HepG2 (cell line): ENCODE measurements around the gene DUSP22. TPM values are rescaled to one million over a fixed set of nuclear protein-coding genes. Genes with fewer than 3 reads are reported as not detected.
A peak's percentile ranks its signal among the peaks of the same experiment; 100 is the strongest.

Source experiments
- ARID2 ChIP-seq: sonication (generic); formaldehyde crosslinking; IDR thresholded peaks from 2 replicates; pipeline ENCODE4 v1.8.1; 2022; ENCODE audit warnings: mild to moderate bottlenecking, missing genetic modification reagents, borderline replicate concordance
- CBX5 ChIP-seq: sonication (generic); formaldehyde crosslinking; IDR thresholded peaks from 2 replicates; pipeline ENCODE4 v1.4.0; 2020; ENCODE audit warnings: missing genetic modification reagents, borderline replicate concordance
- CC2D1A ChIP-seq: sonication (generic); formaldehyde crosslinking; IDR thresholded peaks from 2 replicates; pipeline ENCODE4 v1.8.1; 2023; ENCODE audit warnings: mild to moderate bottlenecking, missing genetic modification reagents
- FOXO1 ChIP-seq: sonication (generic); formaldehyde crosslinking; IDR thresholded peaks from 2 replicates; pipeline ENCODE4 v1.4.0; 2020; ENCODE audit warnings: missing genetic modification reagents
- HMG20A ChIP-seq: IDR thresholded peaks from 2 replicates; pipeline ENCODE4 v1.6.1; 2016; ENCODE audit warnings: borderline replicate concordance
- KDM4B ChIP-seq: sonication (generic); formaldehyde crosslinking; IDR thresholded peaks from 2 replicates; pipeline ENCODE4 v1.4.0; 2020; ENCODE audit warnings: missing genetic modification reagents
- TBL1XR1 ChIP-seq: fragments of 150-350 bp; IDR thresholded peaks from 2 replicates; pipeline ENCODE4 v1.6.1; 2014; ENCODE audit warnings: borderline replicate concordance, low read length; ENCODE audit not compliant: partially characterized antibody
- THYN1 ChIP-seq: sonication (generic); formaldehyde crosslinking; IDR thresholded peaks from 2 replicates; pipeline ENCODE4 v1.8.1; 2023; ENCODE audit warnings: low read depth, mild to moderate bottlenecking, moderate library complexity, missing genetic modification reagents, borderline replicate concordance
- TOPORS ChIP-seq: sonication (generic); formaldehyde crosslinking; IDR thresholded peaks from 2 replicates; pipeline ENCODE4 v1.8.0; 2023; ENCODE audit warnings: mild to moderate bottlenecking, missing genetic modification reagents
- ZBTB21 ChIP-seq: sonication (generic); formaldehyde crosslinking; IDR thresholded peaks from 2 replicates; pipeline ENCODE4 v1.4.0; 2020; ENCODE audit warnings: missing genetic modification reagents
- ZNF205 ChIP-seq: IDR thresholded peaks from 2 replicates; pipeline ENCODE4 v1.6.1; 2018; ENCODE audit warnings: missing biosample characterization, missing genetic modification reagents
- ZNF260 ChIP-seq: sonication (generic); formaldehyde crosslinking; IDR thresholded peaks from 2 replicates; pipeline ENCODE4 v1.4.0; 2020; ENCODE audit warnings: missing genetic modification reagents, low read depth, mild to moderate bottlenecking, borderline replicate concordance
- ZNF530 ChIP-seq: sonication (generic); formaldehyde crosslinking; IDR thresholded peaks from 2 replicates; pipeline ENCODE4 v1.5.0; 2020; ENCODE audit warnings: low read depth, mild to moderate bottlenecking, missing genetic modification reagents
- ZNF615 ChIP-seq: sonication (generic); formaldehyde crosslinking; IDR thresholded peaks from 2 replicates; pipeline ENCODE4 v1.5.0; 2020; ENCODE audit warnings: mild to moderate bottlenecking, missing genetic modification reagents, borderline replicate concordance
- ZNF670 ChIP-seq: sonication (generic); formaldehyde crosslinking; IDR thresholded peaks from 2 replicates; pipeline ENCODE4 v1.8.0; 2022; ENCODE audit warnings: mild to moderate bottlenecking, missing genetic modification reagents, borderline replicate concordance
- ZNF772 ChIP-seq: sonication (generic); formaldehyde crosslinking; IDR thresholded peaks from 2 replicates; pipeline ENCODE4 v1.5.0; 2020; ENCODE audit warnings: mild to moderate bottlenecking, missing genetic modification reagents
- ZNF839 ChIP-seq: sonication (generic); formaldehyde crosslinking; IDR thresholded peaks from 2 replicates; pipeline ENCODE4 v1.4.0; 2020; ENCODE audit warnings: missing genetic modification reagents, mild to moderate bottlenecking, borderline replicate concordance
- polyA plus RNA-seq, 8 experiments: library from polyadenylated mRNA; depleted of rRNA in 3 of 8; stranded (reverse) in 7 of 8; unstranded in 1 of 8; fragments of >200 nt; fragmentation: Illumina TruSeq in 4 of 8; extraction: Trizol in 4 of 8; gene quantifications; 2 replicates each; pipeline versions ENCODE4 v1.2.1 to v1.2.3, GENCODE V29; 2011 to 2016; ENCODE audit warnings: low read depth in 4 of 8, missing spikeins in 1 of 8, mixed read lengths in 1 of 8; ENCODE audit not compliant: insufficient read depth in 1 of 8
- total RNA-seq, 5 experiments: library from RNA; depleted of rRNA; stranded (reverse); fragments of >200 nt; fragmentation: Illumina TruSeq; extraction: Trizol; gene quantifications; 2 replicates each; pipeline ENCODE4 v1.2.3, GENCODE V29; 2016; ENCODE audit warnings: low read depth in 1 of 5
- TF ChIP-seq, protein P1 (sequence below): sonication (generic); formaldehyde crosslinking; IDR thresholded peaks from 2 replicates; pipeline ENCODE4 v1.5.0; 2020; ENCODE audit warnings: missing genetic modification reagents
- TF ChIP-seq, protein P2 (sequence below): sonication (generic); formaldehyde crosslinking; IDR thresholded peaks from 2 replicates; pipeline ENCODE4 v1.8.0; 2022; ENCODE audit warnings: mild to moderate bottlenecking, missing genetic modification reagents, moderate library complexity
- TF ChIP-seq, protein P3 (sequence below): sonication (generic); formaldehyde crosslinking; IDR thresholded peaks from 2 replicates; pipeline ENCODE4 v1.4.0; 2020; ENCODE audit warnings: missing genetic modification reagents
- TF ChIP-seq, protein P4 (sequence below): sonication (generic); formaldehyde crosslinking; IDR thresholded peaks from 2 replicates; pipeline ENCODE4 v1.4.0; 2020; ENCODE audit warnings: missing genetic modification reagents
- TF ChIP-seq, protein P5 (sequence below): sonication (generic); formaldehyde crosslinking; IDR thresholded peaks from 2 replicates; pipeline ENCODE4 v1.8.0; 2022; ENCODE audit warnings: mild to moderate bottlenecking, missing genetic modification reagents

The DUSP22 gene
- total and polyA plus RNA-seq, 2 of the 13 experiments (the other 11 are each of a cell fraction or from before 2014, with no cell fraction given), result 20.2 to 32.8 TPM

DNA sequence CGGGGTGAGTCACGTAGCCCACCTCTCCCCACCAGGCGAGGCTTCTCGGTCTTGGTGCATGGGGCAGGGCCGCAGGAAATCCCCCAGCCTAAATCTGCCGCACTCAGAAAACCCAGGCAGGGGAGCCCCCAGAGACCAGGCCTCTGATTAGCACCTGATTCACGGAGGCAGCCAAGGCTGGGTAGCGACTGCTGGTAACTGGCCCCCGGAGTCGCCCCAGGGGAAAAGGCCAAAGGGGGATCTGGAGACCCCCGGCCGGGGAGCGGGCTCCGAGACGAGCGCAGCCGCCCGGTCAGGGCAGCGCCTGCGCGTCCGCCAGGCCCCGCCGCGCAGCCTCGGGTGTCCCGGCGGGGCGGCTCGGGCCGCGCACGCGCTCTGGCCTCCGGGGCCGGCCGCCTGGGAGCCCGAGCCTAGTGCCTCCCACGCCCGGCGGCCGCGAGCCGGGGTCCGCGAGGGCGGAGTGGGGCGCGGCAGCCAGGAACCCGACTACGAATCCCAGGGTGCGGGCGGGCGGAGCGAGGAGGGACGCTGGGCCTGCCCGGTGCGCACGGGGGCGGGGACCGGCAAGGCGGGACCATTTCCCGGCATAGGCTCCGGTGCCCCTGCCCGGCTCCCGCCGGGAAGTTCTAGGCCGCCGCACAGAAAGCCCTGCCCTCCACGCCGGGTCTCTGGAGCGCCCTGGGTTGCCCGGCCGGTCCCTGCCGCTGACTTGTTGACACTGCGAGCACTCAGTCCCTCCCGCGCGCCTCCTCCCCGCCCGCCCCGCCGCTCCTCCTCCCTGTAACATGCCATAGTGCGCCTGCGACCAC lies at the start of gene DUSP22 (continued):
- TF ChIP-seq CC2D1A (CRISPR knock-in tag), result no peak
- no peak for TF ChIP-seq ZBTB21
- TF ChIP-seq, protein P1, sequence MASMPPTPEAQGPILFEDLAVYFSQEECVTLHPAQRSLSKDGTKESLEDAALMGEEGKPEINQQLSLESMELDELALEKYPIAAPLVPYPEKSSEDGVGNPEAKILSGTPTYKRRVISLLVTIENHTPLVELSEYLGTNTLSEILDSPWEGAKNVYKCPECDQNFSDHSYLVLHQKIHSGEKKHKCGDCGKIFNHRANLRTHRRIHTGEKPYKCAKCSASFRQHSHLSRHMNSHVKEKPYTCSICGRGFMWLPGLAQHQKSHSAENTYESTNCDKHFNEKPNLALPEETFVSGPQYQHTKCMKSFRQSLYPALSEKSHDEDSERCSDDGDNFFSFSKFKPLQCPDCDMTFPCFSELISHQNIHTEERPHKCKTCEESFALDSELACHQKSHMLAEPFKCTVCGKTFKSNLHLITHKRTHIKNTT, result no peak
- TF ChIP-seq CBX5 (CRISPR knock-in tag), result peak; percentile 5; the same call in 1 of the 2 replicates
- TF ChIP-seq TOPORS (CRISPR knock-in tag), result no peak; the same call in 1 of the 2 replicates
- TF ChIP-seq ZNF205 (CRISPR knock-in tag), result no peak; the same call in 1 of the 2 replicates
- TF ChIP-seq TBL1XR1, result no peak
- no peak for TF ChIP-seq ZNF530 (CRISPR knock-in tag)
- TF ChIP-seq, protein P2, sequence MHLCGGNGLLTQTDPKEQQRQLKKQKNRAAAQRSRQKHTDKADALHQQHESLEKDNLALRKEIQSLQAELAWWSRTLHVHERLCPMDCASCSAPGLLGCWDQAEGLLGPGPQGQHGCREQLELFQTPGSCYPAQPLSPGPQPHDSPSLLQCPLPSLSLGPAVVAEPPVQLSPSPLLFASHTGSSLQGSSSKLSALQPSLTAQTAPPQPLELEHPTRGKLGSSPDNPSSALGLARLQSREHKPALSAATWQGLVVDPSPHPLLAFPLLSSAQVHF (CRISPR knock-in tag), result no peak
- no peak; the same call in 1 of the 2 replicates for TF ChIP-seq ARID2 (CRISPR knock-in tag)
- TF ChIP-seq ZNF260 (CRISPR knock-in tag), result no peak
- peak; percentile 45; the same call in 1 of the 2 replicates for TF ChIP-seq KDM4B (CRISPR knock-in tag)
- no peak for TF ChIP-seq ZNF615 (CRISPR knock-in tag)
- TF ChIP-seq, protein P3, sequence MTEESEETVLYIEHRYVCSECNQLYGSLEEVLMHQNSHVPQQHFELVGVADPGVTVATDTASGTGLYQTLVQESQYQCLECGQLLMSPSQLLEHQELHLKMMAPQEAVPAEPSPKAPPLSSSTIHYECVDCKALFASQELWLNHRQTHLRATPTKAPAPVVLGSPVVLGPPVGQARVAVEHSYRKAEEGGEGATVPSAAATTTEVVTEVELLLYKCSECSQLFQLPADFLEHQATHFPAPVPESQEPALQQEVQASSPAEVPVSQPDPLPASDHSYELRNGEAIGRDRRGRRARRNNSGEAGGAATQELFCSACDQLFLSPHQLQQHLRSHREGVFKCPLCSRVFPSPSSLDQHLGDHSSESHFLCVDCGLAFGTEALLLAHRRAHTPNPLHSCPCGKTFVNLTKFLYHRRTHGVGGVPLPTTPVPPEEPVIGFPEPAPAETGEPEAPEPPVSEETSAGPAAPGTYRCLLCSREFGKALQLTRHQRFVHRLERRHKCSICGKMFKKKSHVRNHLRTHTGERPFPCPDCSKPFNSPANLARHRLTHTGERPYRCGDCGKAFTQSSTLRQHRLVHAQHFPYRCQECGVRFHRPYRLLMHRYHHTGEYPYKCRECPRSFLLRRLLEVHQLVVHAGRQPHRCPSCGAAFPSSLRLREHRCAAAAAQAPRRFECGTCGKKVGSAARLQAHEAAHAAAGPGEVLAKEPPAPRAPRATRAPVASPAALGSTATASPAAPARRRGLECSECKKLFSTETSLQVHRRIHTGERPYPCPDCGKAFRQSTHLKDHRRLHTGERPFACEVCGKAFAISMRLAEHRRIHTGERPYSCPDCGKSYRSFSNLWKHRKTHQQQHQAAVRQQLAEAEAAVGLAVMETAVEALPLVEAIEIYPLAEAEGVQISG, result 0 out of 2 replicates have a peak, but pooled peaks have one; percentile 44
- no peak for TF ChIP-seq HMG20A (CRISPR knock-in tag)
- TF ChIP-seq ZNF839, result no peak
- TF ChIP-seq THYN1 (CRISPR knock-in tag), result no peak
- TF ChIP-seq ZNF772, result no peak; the same call in 1 of the 2 replicates
- TF ChIP-seq ZNF670 (CRISPR knock-in tag), result peak; percentile 66; the same call in 1 of the 2 replicates
- TF ChIP-seq, protein P4, sequence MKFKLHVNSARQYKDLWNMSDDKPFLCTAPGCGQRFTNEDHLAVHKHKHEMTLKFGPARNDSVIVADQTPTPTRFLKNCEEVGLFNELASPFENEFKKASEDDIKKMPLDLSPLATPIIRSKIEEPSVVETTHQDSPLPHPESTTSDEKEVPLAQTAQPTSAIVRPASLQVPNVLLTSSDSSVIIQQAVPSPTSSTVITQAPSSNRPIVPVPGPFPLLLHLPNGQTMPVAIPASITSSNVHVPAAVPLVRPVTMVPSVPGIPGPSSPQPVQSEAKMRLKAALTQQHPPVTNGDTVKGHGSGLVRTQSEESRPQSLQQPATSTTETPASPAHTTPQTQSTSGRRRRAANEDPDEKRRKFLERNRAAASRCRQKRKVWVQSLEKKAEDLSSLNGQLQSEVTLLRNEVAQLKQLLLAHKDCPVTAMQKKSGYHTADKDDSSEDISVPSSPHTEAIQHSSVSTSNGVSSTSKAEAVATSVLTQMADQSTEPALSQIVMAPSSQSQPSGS, result no peak; the same call in 1 of the 2 replicates
- TF ChIP-seq FOXO1, result peak; percentile 61
- TF ChIP-seq, protein P5, sequence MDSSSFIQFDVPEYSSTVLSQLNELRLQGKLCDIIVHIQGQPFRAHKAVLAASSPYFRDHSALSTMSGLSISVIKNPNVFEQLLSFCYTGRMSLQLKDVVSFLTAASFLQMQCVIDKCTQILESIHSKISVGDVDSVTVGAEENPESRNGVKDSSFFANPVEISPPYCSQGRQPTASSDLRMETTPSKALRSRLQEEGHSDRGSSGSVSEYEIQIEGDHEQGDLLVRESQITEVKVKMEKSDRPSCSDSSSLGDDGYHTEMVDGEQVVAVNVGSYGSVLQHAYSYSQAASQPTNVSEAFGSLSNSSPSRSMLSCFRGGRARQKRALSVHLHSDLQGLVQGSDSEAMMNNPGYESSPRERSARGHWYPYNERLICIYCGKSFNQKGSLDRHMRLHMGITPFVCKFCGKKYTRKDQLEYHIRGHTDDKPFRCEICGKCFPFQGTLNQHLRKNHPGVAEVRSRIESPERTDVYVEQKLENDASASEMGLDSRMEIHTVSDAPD, result no peak
